Progenitor cell of endocrine pancreas (in vitro differentiated cells): ENCODE measurements around the gene ARL8B. TPM values are rescaled to one million over a fixed set of nuclear protein-coding genes. Genes with fewer than 3 reads are reported as not detected.

Source experiments
- DNase-seq: peaks from one replicate; pipeline ENCODE4 v3.0.0; 2021; ENCODE audit warnings: low spot score; ENCODE audit not compliant: unreplicated experiment
- H3K27ac Mint-ChIP-seq: 2 replicates; pipeline ENCODE4 v1.8.0; 2021; ENCODE audit warnings: mild to moderate bottlenecking, moderate library complexity, mixed read lengths
- H3K27me3 Mint-ChIP-seq: 2 replicates; pipeline ENCODE4 v1.8.0; 2021; ENCODE audit warnings: mixed read lengths
- H3K36me3 Mint-ChIP-seq: 2 replicates; pipeline ENCODE4 v1.8.0; 2022; ENCODE audit warnings: mixed read lengths; ENCODE audit not compliant: insufficient read depth
- H3K4me1 Mint-ChIP-seq: 2 replicates; pipeline ENCODE4 v1.8.0; 2021; ENCODE audit warnings: low read depth, mixed read lengths
- H3K4me3 Mint-ChIP-seq: 2 replicates; pipeline ENCODE4 v1.8.0; 2021; ENCODE audit warnings: low read depth, mild to moderate bottlenecking, moderate library complexity, mixed read lengths
- H3K9me3 Mint-ChIP-seq: 2 replicates; pipeline ENCODE4 v1.8.0; 2021; ENCODE audit warnings: low read depth, mixed read lengths
- CTCF ChIP-seq: fragments of 200-600 bp; sonication (generic); IDR thresholded peaks from one replicate; pipeline ENCODE4 v1.5.0; 2021; ENCODE audit warnings: antibody characterized with exemption, mild to moderate bottlenecking; ENCODE audit not compliant: unreplicated experiment
- total RNA-seq: library from RNA; stranded (reverse); gene quantifications from 2 replicates; pipeline ENCODE4 v1.2.1, GENCODE V29; 2021

ARL8B gene
- total RNA-seq, 1 donor from 2014 or later: 37.7 TPM

GRCh38 chr3:5187920-5188418 lies 65.9 kb downstream of the ARL8B start:
- peaks cover 4% of the 10 kb centered on the region for H3K36me3 Mint-ChIP-seq
- no peaks in the 10 kb centered on the region for H3K27me3 Mint-ChIP-seq
- H3K4me1 Mint-ChIP-seq: peaks cover 25% of the 10 kb centered on the region
- H3K4me3 Mint-ChIP-seq: peak overlapping the region; percentile 95
- no peaks in the 10 kb centered on the region for H3K9me3 Mint-ChIP-seq
- no peak overlapping the region for H3K27ac Mint-ChIP-seq
- no peak for TF ChIP-seq CTCF
- peak; percentile 13 for DNase-seq

DNA sequence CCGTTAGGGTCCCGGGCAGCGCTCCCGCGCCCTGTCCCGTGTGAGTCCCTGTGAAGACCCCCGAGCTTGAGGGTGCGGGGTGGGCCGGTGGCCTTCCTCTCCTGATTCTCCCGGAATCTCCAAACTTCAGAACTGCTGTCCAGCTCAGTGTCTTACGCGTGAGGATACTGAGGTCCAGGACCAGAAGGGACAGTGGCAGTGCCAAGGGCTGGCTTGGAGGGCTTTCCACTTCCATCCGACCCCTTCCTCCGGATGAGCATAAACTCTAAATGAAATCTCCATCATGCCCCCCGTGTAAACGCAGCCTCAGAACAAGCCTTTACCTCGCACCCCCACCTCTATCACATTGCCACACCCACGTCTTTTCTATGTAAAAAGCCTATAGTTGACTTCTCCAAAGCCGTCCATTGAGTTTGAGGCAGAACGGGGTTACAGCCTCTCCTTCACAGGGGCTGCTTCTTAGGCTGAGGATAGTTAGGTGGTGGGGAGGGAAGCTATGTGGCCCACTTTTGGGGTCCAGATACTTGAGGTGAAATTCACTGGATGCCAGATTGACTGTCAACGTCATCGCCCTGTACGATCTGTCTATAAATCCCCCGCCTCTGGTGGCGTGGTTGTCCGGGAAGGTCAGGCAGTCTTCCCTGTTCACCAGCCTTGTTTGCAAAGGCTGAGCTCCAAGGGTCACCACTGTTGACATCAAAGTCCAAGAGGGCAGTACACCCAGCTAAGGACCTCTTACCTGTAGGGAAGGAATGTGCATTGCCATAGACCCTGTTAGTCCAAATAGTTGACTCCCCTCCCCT lies 66.5 kb downstream of the ARL8B start:
- Mint-ChIP-seq H3K27ac (peak overlapping the region; percentile 98), H3K27me3 (no peaks in the 10 kb centered on the region), H3K4me3 (peak overlapping the region; percentile 95), H3K9me3 (no peaks in the 10 kb centered on the region), H3K36me3 (peaks cover 4% of the 10 kb centered on the region), H3K4me1 (peaks cover 25% of the 10 kb centered on the region)
- no peak for TF ChIP-seq CTCF
- no peak for DNase-seq

GRCh38 chr3:5190147-5190791 lies 68.2 kb downstream of the ARL8B start:
- no peaks in the 10 kb centered on the region for H3K9me3 Mint-ChIP-seq
- peaks cover 7% of the 10 kb centered on the region for H3K36me3 Mint-ChIP-seq
- H3K27ac Mint-ChIP-seq: peak overlapping the region; percentile 26
- TF ChIP-seq CTCF: no peak
- DNase-seq: no peak
- H3K27me3 Mint-ChIP-seq: no peaks in the 10 kb centered on the region
- peaks cover 27% of the 10 kb centered on the region for H3K4me1 Mint-ChIP-seq
- peak overlapping the region; percentile 54 for H3K4me3 Mint-ChIP-seq

GRCh38 chr3:5191555-5192304 lies 69.6 kb downstream of the ARL8B start:
- H3K27me3 Mint-ChIP-seq: no peaks in the 10 kb centered on the region
- H3K4me1 Mint-ChIP-seq: peaks cover 27% of the 10 kb centered on the region
- H3K9me3 Mint-ChIP-seq: no peaks in the 10 kb centered on the region
- no peak for TF ChIP-seq CTCF
- H3K4me3 Mint-ChIP-seq: peak overlapping the region; percentile 6
- peaks cover 11% of the 10 kb centered on the region for H3K36me3 Mint-ChIP-seq
- no peak for DNase-seq
- H3K27ac Mint-ChIP-seq: peak overlapping the region; percentile 80
